Measurements from ENCODE around the gene TM9SF1.

- no peak for TF ChIP-seq SMC3 (IDR thresholded peaks at IDR 0.05; ENCODE audit: low read depth, low read length)
- no peak for TF ChIP-seq CTCF (conservative IDR thresholded peaks at IDR 0.05; ENCODE audit: low read depth, low read length)
- TF ChIP-seq RFX5 (IDR thresholded peaks at IDR 0.05; ENCODE audit: low read depth, low read length), result no peak
- TF ChIP-seq USF2 (IDR thresholded peaks at IDR 0.05; ENCODE audit: low read depth, low read length), result no peak
- no peak for TF ChIP-seq POLR2A (IDR thresholded peaks at IDR 0.05; ENCODE audit: low read depth, low read length)
- no peak for TF ChIP-seq RCOR1 (IDR thresholded peaks at IDR 0.05; ENCODE audit: insufficient replicate concordance, low read length)
- TF ChIP-seq CHD1 (IDR thresholded peaks at IDR 0.05; ENCODE audit: low read depth, low read length), result no peak
- no peak for TF ChIP-seq CEBPB (IDR thresholded peaks at IDR 0.05; ENCODE audit: low read depth, low read length)
- TF ChIP-seq MAZ (IDR thresholded peaks at IDR 0.05; ENCODE audit: borderline replicate concordance, low read depth, low read length), result no peak
- no peak for TF ChIP-seq ELK1 (IDR thresholded peaks at IDR 0.05; ENCODE audit: borderline replicate concordance, low read depth, low read length)
Measured at GRCh38 chr14:24139272-24139934, 55.8 kb downstream of the TM9SF1 start.
